ENCODE results near the gene RHOH. TPM values are rescaled to one million over a fixed set of nuclear protein-coding genes. Genes with fewer than 3 reads are reported as not detected.

The RHOH gene
- total RNA-seq, 1 donor from 2014 or later: 1.0 TPM

GRCh38 chr4:40194602-40195161, 2.1 kb upstream of the RHOH start:
- Histone ChIP-seq H3K9ac (ENCODE audit: low read depth in 1 of 3, low read length in 3 of 3) (no peak overlapping the region), H3K36me3 (ENCODE audit: control insufficient read depth in 3 of 3, insufficient read depth in 3 of 3, low read length in 3 of 3) (no peaks in the 10 kb centered on the region), H3K4me1 (ENCODE audit: control insufficient read depth in 3 of 3, insufficient read depth in 3 of 3, low read length in 3 of 3) (no peaks in the 10 kb centered on the region), H3K27ac (ENCODE audit: low read depth, low read length) (no peak overlapping the region), H3K4me3 (ENCODE audit: low read length in 3 of 3) (no peak overlapping the region), H3K27me3 (ENCODE audit: control insufficient read depth in 3 of 3, insufficient read depth in 3 of 3, low read length in 3 of 3) (peaks cover 3 to 18% (median 4%) of the 10 kb centered on the region in 3 donors), H3K9me3 (ENCODE audit: control insufficient read depth in 3 of 3, low read length in 3 of 3) (no peaks in the 10 kb centered on the region)

- H3K27me3 ChIP-seq (ENCODE audit: control insufficient read depth in 3 of 3, insufficient read depth in 3 of 3, low read length in 3 of 3): peaks cover 3 to 21% (median 4%) of the 10 kb centered on the region in 3 donors
- H3K27ac ChIP-seq (ENCODE audit: low read depth, low read length): no peak overlapping the region
- H3K4me3 ChIP-seq (ENCODE audit: low read length in 3 of 3): no peak overlapping the region
These were observed 1.4 kb upstream of the RHOH start for GRCh38 chr4:40195182-40196177.

GRCh38 chr4:40196272-40196671, 559 bp upstream of the RHOH start:
- H3K4me1 ChIP-seq (ENCODE audit: control insufficient read depth in 3 of 3, insufficient read depth in 3 of 3, low read length in 3 of 3): no peaks in the 10 kb centered on the region
- H3K9me3 ChIP-seq (ENCODE audit: control insufficient read depth in 3 of 3, low read length in 3 of 3): no peaks in the 10 kb centered on the region
- no peak overlapping the region for H3K27ac ChIP-seq (ENCODE audit: low read depth, low read length)
- no peak overlapping the region for H3K9ac ChIP-seq (ENCODE audit: low read depth in 1 of 3, low read length in 3 of 3)
- H3K36me3 ChIP-seq (ENCODE audit: control insufficient read depth in 3 of 3, insufficient read depth in 3 of 3, low read length in 3 of 3): no peaks in the 10 kb centered on the region
- peaks cover 3 to 21% (median 4%) of the 10 kb centered on the region in 3 donors for H3K27me3 ChIP-seq (ENCODE audit: control insufficient read depth in 3 of 3, insufficient read depth in 3 of 3, low read length in 3 of 3)
- H3K4me3 ChIP-seq (ENCODE audit: low read length in 3 of 3): no peak overlapping the region

More at GRCh38 chr4:40195182-40196177, 1.4 kb upstream of the RHOH start:
- Histone ChIP-seq H3K9me3 (ENCODE audit: control insufficient read depth in 3 of 3, low read length in 3 of 3) (no peaks in the 10 kb centered on the region), H3K9ac (ENCODE audit: low read depth in 1 of 3, low read length in 3 of 3) (no peak overlapping the region), H3K36me3 (ENCODE audit: control insufficient read depth in 3 of 3, insufficient read depth in 3 of 3, low read length in 3 of 3) (no peaks in the 10 kb centered on the region), H3K4me1 (ENCODE audit: control insufficient read depth in 3 of 3, insufficient read depth in 3 of 3, low read length in 3 of 3) (no peaks in the 10 kb centered on the region)

- Histone ChIP-seq H3K36me3 (ENCODE audit: control insufficient read depth in 3 of 3, insufficient read depth in 3 of 3, low read length in 3 of 3) (no peaks in the 10 kb centered on the region), H3K4me1 (ENCODE audit: control insufficient read depth in 3 of 3, insufficient read depth in 3 of 3, low read length in 3 of 3) (no peaks in the 10 kb centered on the region), H3K9me3 (ENCODE audit: control insufficient read depth in 3 of 3, low read length in 3 of 3) (no peaks in the 10 kb centered on the region), H3K9ac (ENCODE audit: low read depth in 1 of 3, low read length in 3 of 3) (no peak overlapping the region), H3K27me3 (ENCODE audit: control insufficient read depth in 3 of 3, insufficient read depth in 3 of 3, low read length in 3 of 3) (peaks cover 3 to 18% (median 4%) of the 10 kb centered on the region in 3 donors), H3K27ac (ENCODE audit: low read depth, low read length) (no peak overlapping the region), H3K4me3 (ENCODE audit: low read length in 3 of 3) (peak overlapping the region in 1 of 3 donors; percentile 23)
These were observed 1.3 kb downstream of the RHOH start for GRCh38 chr4:40197879-40198689.

GRCh38 chr4:40199179-40199670, 2.4 kb downstream of the RHOH start:
- Histone ChIP-seq H3K27me3 (ENCODE audit: control insufficient read depth in 3 of 3, insufficient read depth in 3 of 3, low read length in 3 of 3) (peaks cover 3 to 17% (median 4%) of the 10 kb centered on the region in 3 donors), H3K27ac (ENCODE audit: low read depth, low read length) (no peak overlapping the region), H3K9me3 (ENCODE audit: control insufficient read depth in 3 of 3, low read length in 3 of 3) (no peaks in the 10 kb centered on the region), H3K4me1 (ENCODE audit: control insufficient read depth in 3 of 3, insufficient read depth in 3 of 3, low read length in 3 of 3) (no peaks in the 10 kb centered on the region), H3K4me3 (ENCODE audit: low read length in 3 of 3) (no peak overlapping the region), H3K9ac (ENCODE audit: low read depth in 1 of 3, low read length in 3 of 3) (peak overlapping the region in 1 of 3 donors; percentile 32), H3K36me3 (ENCODE audit: control insufficient read depth in 3 of 3, insufficient read depth in 3 of 3, low read length in 3 of 3) (no peaks in the 10 kb centered on the region)

GRCh38 chr4:40199999-40200874, 3.4 kb downstream of the RHOH start:
- Histone ChIP-seq H3K27me3 (ENCODE audit: control insufficient read depth in 3 of 3, insufficient read depth in 3 of 3, low read length in 3 of 3) (peaks cover 3 to 15% (median 4%) of the 10 kb centered on the region in 3 donors), H3K4me1 (ENCODE audit: control insufficient read depth in 3 of 3, insufficient read depth in 3 of 3, low read length in 3 of 3) (no peaks in the 10 kb centered on the region), H3K4me3 (ENCODE audit: low read length in 3 of 3) (no peak overlapping the region), H3K9me3 (ENCODE audit: control insufficient read depth in 3 of 3, low read length in 3 of 3) (no peaks in the 10 kb centered on the region), H3K9ac (ENCODE audit: low read depth in 1 of 3, low read length in 3 of 3) (no peak overlapping the region), H3K27ac (ENCODE audit: low read depth, low read length) (no peak overlapping the region), H3K36me3 (ENCODE audit: control insufficient read depth in 3 of 3, insufficient read depth in 3 of 3, low read length in 3 of 3) (no peaks in the 10 kb centered on the region)

GRCh38 chr4:40200875-40201801, 4.3 kb downstream of the RHOH start:
- Histone ChIP-seq H3K9ac (ENCODE audit: low read depth in 1 of 3, low read length in 3 of 3) (no peak overlapping the region), H3K27me3 (ENCODE audit: control insufficient read depth in 3 of 3, insufficient read depth in 3 of 3, low read length in 3 of 3) (peaks cover 3 to 10% (median 4%) of the 10 kb centered on the region in 3 donors), H3K4me1 (ENCODE audit: control insufficient read depth in 3 of 3, insufficient read depth in 3 of 3, low read length in 3 of 3) (no peaks in the 10 kb centered on the region), H3K36me3 (ENCODE audit: control insufficient read depth in 3 of 3, insufficient read depth in 3 of 3, low read length in 3 of 3) (no peaks in the 10 kb centered on the region), H3K9me3 (ENCODE audit: control insufficient read depth in 3 of 3, low read length in 3 of 3) (no peaks in the 10 kb centered on the region), H3K27ac (ENCODE audit: low read depth, low read length) (no peak overlapping the region), H3K4me3 (ENCODE audit: low read length in 3 of 3) (no peak overlapping the region)

- H3K4me1 ChIP-seq (ENCODE audit: control insufficient read depth in 3 of 3, insufficient read depth in 3 of 3, low read length in 3 of 3): no peaks in the 10 kb centered on the region
- no peak overlapping the region for H3K4me3 ChIP-seq (ENCODE audit: low read length in 3 of 3)
- H3K27ac ChIP-seq (ENCODE audit: low read depth, low read length): no peak overlapping the region
These were observed 5.1 kb downstream of the RHOH start for GRCh38 chr4:40201898-40202297.

More at GRCh38 chr4:40201898-40202297, 5.1 kb downstream of the RHOH start:
- no peak overlapping the region for H3K9ac ChIP-seq (ENCODE audit: low read depth in 1 of 3, low read length in 3 of 3)
- no peaks in the 10 kb centered on the region for H3K9me3 ChIP-seq (ENCODE audit: control insufficient read depth in 3 of 3, low read length in 3 of 3)
- no peaks in the 10 kb centered on the region for H3K36me3 ChIP-seq (ENCODE audit: control insufficient read depth in 3 of 3, insufficient read depth in 3 of 3, low read length in 3 of 3)
- H3K27me3 ChIP-seq (ENCODE audit: control insufficient read depth in 3 of 3, insufficient read depth in 3 of 3, low read length in 3 of 3): peaks cover 3 to 7% (median 4%) of the 10 kb centered on the region in 3 donors

Data from skeletal muscle tissue (tissue), 4 donors.